ENCODE results near the gene MAN2B2.

DNA sequence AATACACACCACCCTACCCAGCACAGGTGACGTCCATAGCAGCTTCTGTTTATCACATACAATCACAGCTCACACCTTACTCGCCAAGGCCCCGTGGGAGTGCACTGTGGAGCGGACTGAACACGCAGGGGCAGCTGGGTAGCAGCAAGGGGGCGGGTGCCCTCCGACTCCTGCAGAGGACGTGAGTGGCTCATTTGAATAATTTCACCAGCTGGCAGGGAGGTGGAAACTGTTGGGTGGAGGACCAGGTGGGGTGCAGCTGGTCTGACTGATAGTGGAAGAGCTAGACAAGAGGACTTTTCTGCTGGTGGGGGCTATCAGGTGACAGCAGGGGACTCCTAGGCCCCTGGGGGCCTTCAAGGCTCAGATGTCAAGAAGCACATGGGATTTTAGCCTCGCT is 16.3 kb downstream of the MAN2B2 start:
- TF ChIP-seq, protein P1, sequence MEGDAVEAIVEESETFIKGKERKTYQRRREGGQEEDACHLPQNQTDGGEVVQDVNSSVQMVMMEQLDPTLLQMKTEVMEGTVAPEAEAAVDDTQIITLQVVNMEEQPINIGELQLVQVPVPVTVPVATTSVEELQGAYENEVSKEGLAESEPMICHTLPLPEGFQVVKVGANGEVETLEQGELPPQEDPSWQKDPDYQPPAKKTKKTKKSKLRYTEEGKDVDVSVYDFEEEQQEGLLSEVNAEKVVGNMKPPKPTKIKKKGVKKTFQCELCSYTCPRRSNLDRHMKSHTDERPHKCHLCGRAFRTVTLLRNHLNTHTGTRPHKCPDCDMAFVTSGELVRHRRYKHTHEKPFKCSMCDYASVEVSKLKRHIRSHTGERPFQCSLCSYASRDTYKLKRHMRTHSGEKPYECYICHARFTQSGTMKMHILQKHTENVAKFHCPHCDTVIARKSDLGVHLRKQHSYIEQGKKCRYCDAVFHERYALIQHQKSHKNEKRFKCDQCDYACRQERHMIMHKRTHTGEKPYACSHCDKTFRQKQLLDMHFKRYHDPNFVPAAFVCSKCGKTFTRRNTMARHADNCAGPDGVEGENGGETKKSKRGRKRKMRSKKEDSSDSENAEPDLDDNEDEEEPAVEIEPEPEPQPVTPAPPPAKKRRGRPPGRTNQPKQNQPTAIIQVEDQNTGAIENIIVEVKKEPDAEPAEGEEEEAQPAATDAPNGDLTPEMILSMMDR (conservative IDR thresholded peaks at IDR 0.05; ENCODE audit: low read depth, low read length), result no peak
- no peak for TF ChIP-seq EZH2 (IDR thresholded peaks at IDR 0.05; ENCODE audit: low read length, unreplicated experiment)
- TF ChIP-seq EZH2phosphoT487 (IDR thresholded peaks at IDR 0.05; ENCODE audit: borderline replicate concordance, low read length), result no peak
